ENCODE results near the gene DGCR2.
"Not testable (repeated sequence)": the region's sequence is repeated elsewhere in the genome, so short reads cannot be mapped to it uniquely, and the experiment has no call there.

Gene DGCR2

GRCh38 chr22:19122143-19122751 lies at the start of gene DGCR2:
Gene DGCR2, minus strand, starts transcription at chr22:19122412. Its CDS starts 206 bp downstream, at chr22:19122206.
- peak; percentile 98 for DNase-seq

- no peak for DNase-seq
These were observed 47.7 kb upstream of the DGCR2 start for GRCh38 chr22:19169947-19170318.

DNA sequence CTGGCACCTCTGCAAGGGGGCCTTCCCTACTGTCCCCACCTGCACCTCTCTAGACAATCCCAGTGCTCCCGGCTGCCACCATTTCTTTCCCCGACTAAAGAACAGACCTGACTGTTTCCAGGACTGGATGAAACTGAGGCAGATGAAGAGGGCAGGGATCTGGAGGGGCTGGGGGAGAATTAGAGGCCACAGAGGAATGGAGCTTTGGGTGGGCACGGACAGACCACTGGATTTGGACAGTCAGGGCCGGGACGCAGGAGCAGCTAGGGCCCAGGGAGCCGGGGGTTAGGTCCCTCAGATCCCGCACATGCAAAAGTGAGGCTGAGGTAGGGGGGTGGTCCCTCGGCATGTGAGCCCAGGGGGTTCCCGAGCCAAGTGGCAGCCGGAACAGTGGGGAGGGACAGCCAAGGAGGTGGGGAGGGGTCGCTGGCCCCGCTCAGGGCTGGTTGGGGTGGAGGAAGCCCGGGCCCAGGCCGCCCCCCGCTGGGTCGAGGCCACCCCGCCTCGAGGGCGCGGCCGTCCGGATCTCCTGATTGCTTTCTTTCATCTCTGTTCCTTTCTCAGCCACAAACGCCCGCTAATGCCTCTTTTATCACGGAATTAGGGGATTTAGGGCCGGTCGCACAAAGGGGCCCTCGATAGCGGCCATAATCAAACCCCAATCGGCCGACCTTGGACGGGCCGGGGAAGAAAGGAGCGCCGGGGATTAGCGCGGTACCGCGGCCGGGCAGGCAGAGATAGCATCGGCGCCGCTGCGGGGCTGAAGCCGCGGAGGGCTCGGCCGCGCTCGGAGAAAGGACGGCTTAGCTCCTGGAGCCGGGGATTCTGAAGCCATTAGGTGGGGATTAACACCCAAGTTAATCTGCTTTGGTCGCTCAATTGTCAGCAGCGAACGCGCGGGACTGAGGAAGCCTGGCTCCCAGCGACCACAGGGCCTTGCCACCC lies 47.1 kb upstream of the DGCR2 start:
- no peak for DNase-seq

- DNase-seq, result no peak
These were observed 46.1 kb upstream of the DGCR2 start for GRCh38 chr22:19168088-19168890.

DNA sequence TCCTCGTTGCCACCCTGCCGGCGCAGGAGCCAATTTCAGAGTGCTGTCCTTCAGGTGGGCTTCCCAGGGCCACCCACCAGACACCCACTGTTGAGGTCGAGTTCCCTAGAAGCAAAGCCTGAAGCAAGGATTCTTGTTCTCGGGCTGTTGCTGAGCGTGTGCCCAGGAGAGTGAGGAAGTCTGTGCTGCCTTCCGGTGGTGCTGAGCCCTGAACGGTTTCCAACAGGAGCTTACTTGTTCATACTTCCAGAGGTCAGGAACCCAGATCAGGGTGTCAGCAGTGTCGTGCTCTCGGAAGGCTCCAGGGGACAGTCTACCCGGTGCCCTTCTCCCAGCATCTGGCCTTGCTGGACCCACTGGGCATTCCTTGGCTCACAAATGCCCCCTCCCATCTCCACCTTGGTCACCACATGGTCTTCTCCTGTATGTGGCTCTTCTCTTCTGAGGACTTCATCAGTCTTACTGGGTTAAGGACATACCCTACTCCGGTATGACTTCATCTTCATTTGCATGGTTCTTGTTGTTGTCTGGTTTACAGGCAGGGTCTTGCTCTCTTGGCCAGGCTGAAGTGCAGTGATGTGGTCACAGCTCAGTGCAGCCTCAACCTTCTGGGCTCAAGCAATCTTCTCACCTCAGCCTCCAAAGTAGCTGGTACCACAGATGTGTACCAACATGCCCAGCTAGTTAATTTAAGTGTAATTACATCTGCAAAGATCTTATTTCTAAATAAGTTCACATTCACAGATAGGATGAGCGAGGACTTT lies 45.1 kb upstream of the DGCR2 start:
- DNase-seq, result no peak

- no peak for DNase-seq
These were observed 44.2 kb upstream of the DGCR2 start for GRCh38 chr22:19166421-19166820.

DNA sequence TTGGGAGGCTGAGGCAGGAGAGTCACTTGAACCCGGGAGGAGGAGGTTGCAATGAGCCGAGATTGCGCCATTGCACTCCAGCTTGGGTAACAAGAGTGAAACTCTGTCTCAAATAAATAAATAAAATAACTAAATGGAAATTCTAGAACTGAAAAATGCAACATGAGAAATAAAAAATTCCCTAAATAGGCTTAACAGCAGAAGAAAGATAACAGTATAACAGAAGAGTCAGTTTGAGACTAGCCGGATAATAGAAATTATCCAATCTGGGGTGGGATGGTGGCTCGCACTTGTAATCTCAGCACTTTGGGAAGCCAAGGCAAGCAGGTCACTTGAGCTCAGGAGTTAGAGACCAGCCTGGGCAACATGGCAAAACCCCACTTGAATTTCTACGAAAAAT lies 42.2 kb upstream of the DGCR2 start:
- DNase-seq, result no peak

DNA sequence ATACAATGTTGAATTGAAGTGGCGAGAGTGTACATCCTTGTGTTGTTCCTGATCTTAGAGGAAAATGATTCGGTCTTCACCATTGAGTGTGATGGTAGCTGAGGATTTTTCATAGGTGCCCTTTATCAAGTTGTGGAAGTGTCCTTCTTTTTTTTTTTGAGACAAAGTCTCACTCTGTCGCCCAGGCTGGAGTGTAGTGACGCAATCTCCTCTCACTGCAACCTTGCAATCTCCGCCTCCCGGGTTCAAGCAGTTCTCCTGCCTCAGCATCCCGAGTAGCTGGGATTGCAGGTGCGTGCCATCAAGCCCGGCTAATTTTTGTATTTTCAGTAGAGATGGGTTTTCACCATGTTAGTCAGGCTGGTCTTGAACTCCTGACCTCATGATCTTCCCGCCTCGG lies 36.4 kb upstream of the DGCR2 start:
- DNase-seq, result not testable (repeated sequence)

DNA sequence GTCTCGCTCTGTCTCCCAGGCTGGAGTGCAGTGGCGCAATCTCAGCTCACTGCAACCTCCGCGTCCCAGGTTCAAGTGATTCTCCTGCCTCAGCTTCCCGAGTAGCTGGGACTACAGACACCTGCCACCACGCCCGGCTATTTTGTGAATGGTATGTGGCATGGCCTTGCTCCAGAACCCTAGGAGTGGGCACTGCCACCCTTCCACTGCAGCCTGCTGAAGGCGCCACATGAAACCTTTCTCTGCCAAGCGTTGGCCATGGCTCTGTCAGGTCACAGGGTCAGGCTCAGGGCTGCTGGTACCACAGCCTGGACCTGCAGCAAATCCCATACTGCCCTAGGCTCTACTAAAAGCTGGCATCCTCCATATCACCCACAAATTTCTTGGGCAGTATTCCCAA lies 33.9 kb upstream of the DGCR2 start:
- DNase-seq, result not testable (repeated sequence)

- DNase-seq, result no peak
These were observed 31.0 kb upstream of the DGCR2 start for GRCh38 chr22:19152942-19153883.

DNA sequence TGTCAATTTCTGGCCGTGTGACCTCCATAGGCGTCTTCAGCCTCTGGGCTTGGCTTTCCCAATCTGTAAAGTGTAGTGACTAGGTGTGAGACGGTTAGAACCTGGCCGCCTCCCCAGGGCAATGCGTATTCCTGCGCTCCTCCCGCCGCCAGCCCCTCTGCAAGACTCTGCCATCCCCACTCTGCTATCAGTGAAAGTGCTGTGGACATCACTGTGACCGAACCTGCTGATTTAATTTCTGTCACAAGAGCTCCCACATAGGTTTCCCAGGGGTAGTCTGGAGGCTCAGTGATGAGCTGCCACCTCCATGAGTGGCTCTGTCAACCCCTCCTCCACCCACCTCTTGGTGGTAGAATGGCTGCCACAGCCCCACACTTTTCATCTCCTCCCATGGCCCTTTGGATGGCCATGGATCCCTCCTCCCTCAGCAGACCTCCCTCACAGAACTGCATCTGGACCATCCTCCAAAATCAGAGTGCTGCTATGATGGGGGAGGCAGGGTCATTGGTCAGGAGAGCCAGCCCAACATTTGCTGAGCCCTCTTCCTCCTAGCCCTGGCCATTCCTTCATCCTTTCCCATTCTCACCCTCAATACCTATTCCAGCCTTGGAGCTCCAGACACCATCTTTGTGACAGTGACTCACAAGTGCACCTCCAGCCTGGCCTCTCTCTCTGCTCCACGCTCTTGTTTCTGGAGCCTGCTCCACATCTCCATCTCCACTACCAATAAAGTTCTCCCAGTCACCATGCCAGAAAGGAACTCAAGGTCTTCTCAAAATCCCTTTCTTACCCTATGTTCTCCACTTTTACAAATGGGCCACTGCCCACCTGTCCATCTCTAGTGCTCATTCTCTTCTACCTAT lies 29.3 kb upstream of the DGCR2 start:
- no peak for DNase-seq

DNA sequence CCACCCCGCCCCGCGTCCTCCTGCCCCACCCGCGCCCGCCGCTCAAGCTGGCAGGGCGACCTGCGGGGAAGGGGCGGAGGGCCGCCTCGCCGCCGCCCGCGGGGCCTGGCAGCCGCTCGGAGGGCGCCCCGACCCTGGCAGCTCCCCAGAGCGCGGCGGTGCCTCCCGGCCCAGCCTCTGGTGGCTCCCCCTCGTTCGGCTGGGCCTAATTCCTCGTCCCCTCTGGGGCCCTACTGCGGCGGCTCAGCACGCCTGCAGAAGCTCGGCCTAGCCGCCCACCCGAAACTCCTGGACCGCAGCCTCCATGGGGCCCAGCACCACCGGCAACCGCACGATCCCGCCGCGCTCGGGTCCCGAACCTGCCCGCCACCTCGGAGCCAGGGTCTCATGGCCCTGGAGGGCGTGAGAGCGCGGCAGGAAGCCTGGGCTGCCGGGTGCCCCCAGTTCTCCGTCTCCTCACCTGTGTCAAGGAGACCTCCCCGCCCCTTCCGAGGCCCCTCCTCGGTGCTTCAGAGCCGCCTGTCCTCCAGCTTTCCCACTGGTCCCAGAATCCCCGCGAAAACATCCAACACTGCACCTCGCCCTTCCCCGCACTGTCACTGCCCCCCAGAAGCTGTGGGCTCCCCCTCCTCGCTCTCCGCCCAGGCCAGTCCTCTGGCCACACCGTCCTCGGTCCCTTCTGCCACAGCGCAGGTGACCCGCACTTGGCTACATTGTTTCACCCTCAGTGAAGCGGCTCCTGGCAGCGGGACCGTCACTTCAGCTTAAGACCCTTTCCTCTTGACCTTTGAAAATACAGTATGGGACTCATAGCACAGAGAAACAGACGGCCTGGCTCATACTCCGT lies 28.5 kb upstream of the DGCR2 start:
- DNase-seq, result no peak

- no peak for DNase-seq
These were observed 27.8 kb upstream of the DGCR2 start, which contains the start of gene GSC2 for GRCh38 chr22:19149991-19150390. Gene GSC2, minus strand, starts transcription at chr22:19150292. Its CDS starts 9 bp downstream, at chr22:19150283.

- DNase-seq, result peak; percentile 47
These were observed 27.1 kb upstream of the DGCR2 start for GRCh38 chr22:19149047-19149883.

DNA sequence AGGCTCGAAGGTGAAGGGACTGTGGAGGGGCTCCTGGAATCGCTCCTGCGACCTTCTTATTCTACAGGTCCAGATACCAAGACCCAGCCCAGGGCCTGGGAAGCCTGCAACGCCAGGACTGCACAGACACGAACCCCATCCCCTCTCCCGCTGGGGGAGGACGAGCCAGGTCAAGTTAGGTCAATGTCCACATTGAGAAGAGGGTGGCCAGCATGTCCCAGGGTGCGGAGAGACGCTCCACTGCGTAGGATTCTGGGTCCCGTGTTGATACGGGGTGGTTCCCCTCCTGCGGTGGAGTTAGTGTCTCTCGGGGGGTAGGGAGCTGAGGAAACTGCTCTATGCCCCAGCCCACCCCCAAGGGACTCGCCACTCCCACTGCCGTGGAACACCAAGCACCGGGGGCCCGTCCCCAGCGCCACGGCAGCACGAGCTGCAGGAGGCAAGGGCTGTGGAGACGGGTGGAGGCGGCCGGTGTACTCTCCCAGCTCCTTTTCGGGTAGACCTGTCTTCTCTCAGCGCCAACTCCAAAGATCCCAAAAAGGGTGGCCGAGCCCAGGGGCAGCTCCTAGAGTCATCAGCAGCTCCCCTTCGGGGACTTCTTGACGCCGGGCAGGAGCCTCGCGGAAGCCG lies 26.3 kb upstream of the DGCR2 start:
- DNase-seq, result no peak

DNA sequence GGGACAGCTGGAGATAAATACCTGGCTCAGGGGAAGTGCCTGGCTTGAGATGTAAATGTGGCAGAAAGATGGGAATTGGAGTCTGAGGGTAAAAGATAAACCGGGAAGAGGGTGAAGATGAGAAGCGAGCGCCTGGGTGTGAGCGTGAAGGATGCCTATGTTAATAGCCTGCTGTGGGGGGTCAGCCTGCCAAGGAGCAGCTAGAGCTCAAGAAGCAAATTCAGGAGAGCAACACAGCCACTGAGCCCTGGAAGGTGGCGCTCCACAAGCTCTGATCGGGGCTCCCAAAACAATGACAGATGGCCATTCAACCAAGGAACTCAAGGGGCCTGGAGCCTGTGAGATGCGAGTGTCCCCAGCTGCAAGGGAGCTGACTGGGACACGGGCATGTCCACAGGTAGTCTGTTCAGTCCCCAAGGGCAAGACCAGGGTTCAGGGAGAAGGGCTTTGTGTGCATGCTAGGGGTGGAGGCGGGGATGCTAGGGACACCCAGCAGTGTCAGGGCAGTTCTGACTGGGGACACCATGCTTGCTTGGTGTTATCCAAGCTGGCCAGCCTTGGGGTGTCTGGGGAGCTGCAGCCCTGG lies 25.1 kb upstream of the DGCR2 start:
- DNase-seq, result no peak

- no peak for DNase-seq
These were observed 24.2 kb upstream of the DGCR2 start for GRCh38 chr22:19146215-19146968.

Measured in CD4-positive, alpha-beta T cell treated with Interleukin-17A for 4 hours (primary cell).